WTC11 (cell line): ENCODE data around the gene TFEB. TPM values are rescaled to one million over a fixed set of nuclear protein-coding genes. Genes with fewer than 3 reads are reported as not detected.
A peak's percentile ranks its signal among the peaks of the same experiment; 100 is the strongest.

Source experiments
- ATAC-seq: fragments of 200-7000 bp; cut with Tn5 transposase; 2 replicates; pipeline ENCODE4 v1.10.0; 2021; ENCODE audit warnings: mild to moderate bottlenecking, moderate library complexity
- CTCF ChIA-PET: fragments of 300-600 bp; sonication (Branson Sonifier 250); formaldehyde crosslinking; loops from one replicate; lab custom pipeline; 2021; ENCODE audit warnings: antibody characterized with exemption; lab: Charles Lee
- POLR2A ChIA-PET: fragments of 350-600 bp; sonication (Branson Sonifier 250); formaldehyde crosslinking; loops from one replicate; lab custom pipeline; 2021; ENCODE audit warnings: antibody characterized with exemption; lab: Charles Lee
- DNase-seq: peaks from one replicate; pipeline ENCODE4 v3.0.0; 2021; ENCODE audit warnings: low spot score
- H3K27ac Mint-ChIP-seq: 2 replicates; pipeline ENCODE4 v1.8.0; 2021; ENCODE audit warnings: mixed read lengths
- H3K27me3 Mint-ChIP-seq: 2 replicates; pipeline ENCODE4 v1.8.0; 2021; ENCODE audit warnings: low read depth, mild to moderate bottlenecking, moderate library complexity, mixed read lengths
- H3K36me3 Mint-ChIP-seq: 2 replicates; pipeline ENCODE4 v1.8.0; 2021; ENCODE audit warnings: mixed read lengths
- H3K4me1 Mint-ChIP-seq: 2 replicates; pipeline ENCODE4 v1.8.0; 2022; ENCODE audit warnings: mixed read lengths
- H3K4me3 Mint-ChIP-seq: 2 replicates; pipeline ENCODE4 v1.8.0; 2021; ENCODE audit warnings: mild to moderate bottlenecking, moderate library complexity, mixed read lengths
- H3K9me3 Mint-ChIP-seq: 2 replicates; pipeline ENCODE4 v1.8.0; 2021; ENCODE audit warnings: mixed read lengths
- CREB1 ChIP-seq: sonication (generic); formaldehyde crosslinking; IDR thresholded peaks from 2 replicates; pipeline ENCODE4 v1.8.0; 2023; ENCODE audit warnings: mild to moderate bottlenecking, missing genetic modification reagents
- ELF4 ChIP-seq: sonication (generic); formaldehyde crosslinking; IDR thresholded peaks from 2 replicates; pipeline ENCODE4 v1.8.1; 2022; ENCODE audit warnings: low read depth, mild to moderate bottlenecking, moderate library complexity, missing genetic modification reagents
- FOXK1 ChIP-seq: sonication (generic); formaldehyde crosslinking; IDR thresholded peaks from 2 replicates; pipeline ENCODE4 v1.8.0; 2022; ENCODE audit warnings: mild to moderate bottlenecking, moderate library complexity, missing genetic modification reagents
- NR1H2 ChIP-seq: sonication (generic); formaldehyde crosslinking; IDR thresholded peaks from 2 replicates; pipeline ENCODE4 v1.9.0; 2021; ENCODE audit warnings: mild to moderate bottlenecking, moderate library complexity, missing genetic modification reagents
- NR3C1 ChIP-seq: sonication (generic); formaldehyde crosslinking; conservative IDR thresholded peaks from 2 replicates; pipeline ENCODE4 v1.8.1; 2023; ENCODE audit warnings: low read depth, mild to moderate bottlenecking, missing genetic modification reagents
- RELA ChIP-seq: sonication (generic); formaldehyde crosslinking; IDR thresholded peaks from 2 replicates; pipeline ENCODE4 v1.8.1; 2022; ENCODE audit warnings: missing genetic modification reagents, mild to moderate bottlenecking, borderline replicate concordance
- SMAD4 ChIP-seq: sonication (generic); formaldehyde crosslinking; IDR thresholded peaks from 2 replicates; pipeline ENCODE4 v1.8.0; 2022; ENCODE audit warnings: mild to moderate bottlenecking, missing genetic modification reagents
- total RNA-seq: library from RNA; stranded (reverse); gene quantifications from 3 replicates; pipeline ENCODE4 v1.2.3, GENCODE V29; 2021
- TF ChIP-seq, protein P1 (sequence below): sonication (generic); formaldehyde crosslinking; IDR thresholded peaks from 2 replicates; pipeline ENCODE4 v1.8.0; 2022; ENCODE audit warnings: mild to moderate bottlenecking, missing genetic modification reagents
- TF ChIP-seq, protein P2 (sequence below): sonication (generic); formaldehyde crosslinking; IDR thresholded peaks from 2 replicates; pipeline ENCODE4 v1.8.0; 2022; ENCODE audit warnings: mild to moderate bottlenecking, missing genetic modification reagents
- TF ChIP-seq, protein P3 (sequence below): sonication (generic); formaldehyde crosslinking; IDR thresholded peaks from 2 replicates; pipeline ENCODE4 v1.8.1; 2022; ENCODE audit warnings: mild to moderate bottlenecking, missing genetic modification reagents, moderate library complexity, borderline replicate concordance
- TF ChIP-seq, protein P4 (sequence below): sonication (generic); formaldehyde crosslinking; conservative IDR thresholded peaks from 2 replicates; pipeline ENCODE4 v1.8.1; 2022; ENCODE audit warnings: mild to moderate bottlenecking, missing genetic modification reagents
- TF ChIP-seq, protein P5 (sequence below): sonication (generic); formaldehyde crosslinking; conservative IDR thresholded peaks from 2 replicates; pipeline ENCODE4 v1.8.1; 2023; ENCODE audit warnings: mild to moderate bottlenecking, low read depth, missing genetic modification reagents, moderate library complexity
- TF ChIP-seq, protein P6 (sequence below): sonication (generic); formaldehyde crosslinking; IDR thresholded peaks from 2 replicates; pipeline ENCODE4 v1.8.1; 2023; ENCODE audit warnings: mild to moderate bottlenecking, missing genetic modification reagents
- TF ChIP-seq, protein P7 (sequence below): sonication (generic); formaldehyde crosslinking; IDR thresholded peaks from 2 replicates; pipeline ENCODE4 v1.8.0; 2023; ENCODE audit warnings: missing genetic modification reagents, mild to moderate bottlenecking, borderline replicate concordance

The TFEB gene
- total RNA-seq, 1 experiment from 2014 or later: 3.9 TPM

DNA sequence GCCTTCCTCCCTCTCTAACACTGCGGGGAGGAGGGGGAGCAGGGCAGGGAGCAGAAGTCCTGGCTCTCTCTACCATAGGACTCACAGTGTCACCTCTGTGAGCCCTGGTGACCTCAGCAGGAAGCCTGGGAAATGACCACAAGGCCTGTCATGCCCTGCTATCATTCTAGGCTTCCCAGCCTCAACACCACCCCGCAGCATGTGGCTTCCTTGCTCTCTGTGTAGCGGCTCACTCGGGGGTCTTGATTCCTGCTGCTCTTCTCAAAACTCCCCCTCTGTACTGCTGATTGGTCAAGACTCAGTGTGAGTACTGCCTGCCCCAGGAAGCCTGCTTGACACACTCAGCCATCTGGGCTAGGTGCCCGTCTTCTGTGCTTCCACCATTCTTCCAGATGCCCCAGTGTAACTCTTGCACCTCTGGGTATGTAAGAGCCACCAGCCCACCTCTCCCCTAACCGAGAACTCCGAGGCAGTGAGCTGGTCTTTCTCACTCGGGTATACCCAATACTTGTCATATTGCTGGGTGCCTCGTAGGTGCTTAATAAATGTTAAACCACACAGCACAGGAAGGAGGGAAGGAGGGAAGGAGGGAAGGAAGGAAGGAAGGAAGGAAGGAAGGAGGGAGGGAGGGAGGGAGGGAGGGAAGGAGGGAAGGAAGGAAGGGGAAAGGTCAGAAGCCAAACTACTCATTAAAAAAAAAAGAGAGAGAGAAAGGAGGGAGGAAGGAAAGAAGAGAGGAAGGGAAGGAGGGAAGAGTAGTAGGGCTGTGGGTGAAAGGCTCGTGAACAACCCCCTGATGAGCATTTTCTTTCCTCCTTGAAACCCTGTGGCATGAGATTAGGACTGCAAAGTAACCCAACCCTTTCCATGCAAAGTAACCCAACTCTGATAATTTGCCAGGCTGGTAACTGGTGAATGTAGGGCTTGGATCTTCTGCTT, 92.2 kb downstream of the TFEB start (continued):
- TF ChIP-seq, protein P1, sequence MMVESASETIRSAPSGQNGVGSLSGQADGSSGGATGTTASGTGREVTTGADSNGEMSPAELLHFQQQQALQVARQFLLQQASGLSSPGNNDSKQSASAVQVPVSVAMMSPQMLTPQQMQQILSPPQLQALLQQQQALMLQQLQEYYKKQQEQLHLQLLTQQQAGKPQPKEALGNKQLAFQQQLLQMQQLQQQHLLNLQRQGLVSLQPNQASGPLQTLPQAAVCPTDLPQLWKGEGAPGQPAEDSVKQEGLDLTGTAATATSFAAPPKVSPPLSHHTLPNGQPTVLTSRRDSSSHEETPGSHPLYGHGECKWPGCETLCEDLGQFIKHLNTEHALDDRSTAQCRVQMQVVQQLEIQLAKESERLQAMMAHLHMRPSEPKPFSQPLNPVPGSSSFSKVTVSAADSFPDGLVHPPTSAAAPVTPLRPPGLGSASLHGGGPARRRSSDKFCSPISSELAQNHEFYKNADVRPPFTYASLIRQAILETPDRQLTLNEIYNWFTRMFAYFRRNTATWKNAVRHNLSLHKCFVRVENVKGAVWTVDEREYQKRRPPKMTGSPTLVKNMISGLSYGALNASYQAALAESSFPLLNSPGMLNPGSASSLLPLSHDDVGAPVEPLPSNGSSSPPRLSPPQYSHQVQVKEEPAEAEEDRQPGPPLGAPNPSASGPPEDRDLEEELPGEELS (CRISPR knock-in tag): no peak
- TF ChIP-seq RELA (CRISPR knock-in tag): no peak
- TF ChIP-seq, protein P2, sequence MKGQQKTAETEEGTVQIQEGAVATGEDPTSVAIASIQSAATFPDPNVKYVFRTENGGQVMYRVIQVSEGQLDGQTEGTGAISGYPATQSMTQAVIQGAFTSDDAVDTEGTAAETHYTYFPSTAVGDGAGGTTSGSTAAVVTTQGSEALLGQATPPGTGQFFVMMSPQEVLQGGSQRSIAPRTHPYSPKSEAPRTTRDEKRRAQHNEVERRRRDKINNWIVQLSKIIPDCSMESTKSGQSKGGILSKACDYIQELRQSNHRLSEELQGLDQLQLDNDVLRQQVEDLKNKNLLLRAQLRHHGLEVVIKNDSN (CRISPR knock-in tag): no peak

DNA sequence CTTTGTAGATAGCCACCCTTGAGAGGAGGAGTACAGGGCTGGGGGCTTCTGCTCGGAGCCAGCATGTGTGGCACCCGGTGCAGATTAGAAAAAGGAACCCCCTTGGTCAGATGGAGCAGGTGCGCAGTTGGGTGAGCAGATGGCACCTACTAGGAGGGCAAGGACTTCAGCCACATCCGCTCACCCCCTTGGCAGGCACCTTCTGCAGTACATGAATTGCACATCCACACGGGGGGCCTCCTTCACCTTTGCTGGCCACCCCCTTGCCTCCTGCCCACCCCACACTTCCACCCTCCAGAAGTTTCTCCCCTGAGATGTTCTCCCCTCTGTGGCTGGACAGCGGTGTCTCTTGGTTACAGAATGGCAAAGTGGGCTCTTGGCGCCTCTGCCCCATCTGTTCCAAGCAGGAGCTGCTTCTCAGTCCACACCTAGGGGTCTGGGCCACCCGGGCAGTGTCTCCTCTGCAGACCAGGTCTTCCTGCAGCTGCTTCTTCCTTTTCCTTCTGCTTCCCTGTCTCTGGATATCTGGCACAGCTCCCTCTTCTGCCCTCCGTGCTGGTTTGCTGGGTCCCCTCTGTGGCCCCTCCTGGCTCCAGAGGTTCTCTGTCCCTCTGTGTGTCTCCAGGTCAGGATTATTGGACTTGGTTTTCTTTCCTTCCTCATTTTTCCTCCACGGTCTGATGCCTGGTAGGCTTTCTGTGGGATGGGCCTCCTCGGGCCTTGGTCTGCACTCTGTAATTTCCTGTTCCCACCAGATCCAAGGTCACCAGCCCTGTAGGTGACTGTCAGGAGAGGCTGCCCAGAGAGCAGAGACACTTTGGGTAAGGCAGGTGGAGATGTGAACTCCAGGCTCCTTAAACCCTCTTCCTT, 93.1 kb downstream of the TFEB start:
- TF ChIP-seq, protein P3, sequence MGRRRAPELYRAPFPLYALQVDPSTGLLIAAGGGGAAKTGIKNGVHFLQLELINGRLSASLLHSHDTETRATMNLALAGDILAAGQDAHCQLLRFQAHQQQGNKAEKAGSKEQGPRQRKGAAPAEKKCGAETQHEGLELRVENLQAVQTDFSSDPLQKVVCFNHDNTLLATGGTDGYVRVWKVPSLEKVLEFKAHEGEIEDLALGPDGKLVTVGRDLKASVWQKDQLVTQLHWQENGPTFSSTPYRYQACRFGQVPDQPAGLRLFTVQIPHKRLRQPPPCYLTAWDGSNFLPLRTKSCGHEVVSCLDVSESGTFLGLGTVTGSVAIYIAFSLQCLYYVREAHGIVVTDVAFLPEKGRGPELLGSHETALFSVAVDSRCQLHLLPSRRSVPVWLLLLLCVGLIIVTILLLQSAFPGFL: no peak
- H3K27ac Mint-ChIP-seq: no peak overlapping the region
- H3K4me3 Mint-ChIP-seq: no peak overlapping the region
- no peak for DNase-seq
- ChIA-PET POLR2A (interaction anchor here (0.5 kb wide), 1 partner anchor 108 kb away, joined by 5 read pairs; no protein-coding TSS in a partner anchor), CTCF (no interaction called here)
- no peaks in the 10 kb centered on the region for H3K9me3 Mint-ChIP-seq
- H3K27me3 Mint-ChIP-seq: peaks cover 21% of the 10 kb centered on the region
- peaks cover 71% of the 10 kb centered on the region for H3K4me1 Mint-ChIP-seq
- peaks cover 25% of the 10 kb centered on the region for H3K36me3 Mint-ChIP-seq
- no peak for ATAC-seq

DNA sequence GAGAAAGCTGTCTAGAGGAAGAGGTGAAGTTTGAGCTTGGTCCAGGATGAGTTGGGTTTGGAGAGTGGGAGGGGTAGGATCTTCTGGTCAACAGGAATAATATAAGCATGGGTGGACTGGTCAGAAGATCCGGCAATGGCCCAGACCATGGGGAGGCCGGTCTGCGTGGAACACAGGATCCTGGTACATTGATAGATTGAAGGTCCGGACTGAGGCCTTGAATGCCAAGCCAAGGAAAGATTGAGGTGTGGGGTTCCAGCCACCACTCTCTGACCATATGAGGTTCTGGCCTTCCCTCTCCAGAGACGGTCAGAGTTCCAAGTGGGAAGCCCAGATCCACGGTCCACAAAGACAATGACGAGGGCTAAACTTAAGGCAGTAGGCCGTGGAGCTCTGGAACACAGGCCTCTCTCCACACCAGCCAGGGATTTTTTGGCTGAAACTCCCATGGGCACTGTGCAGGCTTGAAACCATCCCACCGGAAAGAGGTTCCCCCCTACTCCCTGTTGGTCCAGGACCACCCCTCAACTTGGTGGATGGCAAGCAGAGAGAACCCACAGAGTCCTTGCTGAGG, 94.0 kb downstream of the TFEB start:
- Mint-ChIP-seq H3K36me3 (peaks cover 20% of the 10 kb centered on the region), H3K4me3 (0 out of 2 replicates have a peak overlapping the region, but pooled peaks have one; percentile 10)

More for the DNA sequence above, 94.0 kb downstream of the TFEB start:
- ATAC-seq (no peak), DNase-seq (no peak)
- Mint-ChIP-seq H3K27me3 (peaks cover 25% of the 10 kb centered on the region), H3K27ac (no peak overlapping the region), H3K9me3 (no peaks in the 10 kb centered on the region), H3K4me1 (peaks cover 74% of the 10 kb centered on the region)
- CTCF ChIA-PET: no interaction called here
- POLR2A ChIA-PET: no interaction called here
- no peak for TF ChIP-seq NR1H2 (CRISPR knock-in tag)
- no peak for TF ChIP-seq FOXK1
- no peak for TF ChIP-seq ELF4
- TF ChIP-seq NR3C1 (CRISPR knock-in tag): no peak
- TF ChIP-seq, protein P4, sequence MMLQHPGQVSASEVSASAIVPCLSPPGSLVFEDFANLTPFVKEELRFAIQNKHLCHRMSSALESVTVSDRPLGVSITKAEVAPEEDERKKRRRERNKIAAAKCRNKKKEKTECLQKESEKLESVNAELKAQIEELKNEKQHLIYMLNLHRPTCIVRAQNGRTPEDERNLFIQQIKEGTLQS: no peak
- no peak for TF ChIP-seq SMAD4 (CRISPR knock-in tag)
- TF ChIP-seq CREB1 (CRISPR knock-in tag): no peak
- TF ChIP-seq, protein P5, sequence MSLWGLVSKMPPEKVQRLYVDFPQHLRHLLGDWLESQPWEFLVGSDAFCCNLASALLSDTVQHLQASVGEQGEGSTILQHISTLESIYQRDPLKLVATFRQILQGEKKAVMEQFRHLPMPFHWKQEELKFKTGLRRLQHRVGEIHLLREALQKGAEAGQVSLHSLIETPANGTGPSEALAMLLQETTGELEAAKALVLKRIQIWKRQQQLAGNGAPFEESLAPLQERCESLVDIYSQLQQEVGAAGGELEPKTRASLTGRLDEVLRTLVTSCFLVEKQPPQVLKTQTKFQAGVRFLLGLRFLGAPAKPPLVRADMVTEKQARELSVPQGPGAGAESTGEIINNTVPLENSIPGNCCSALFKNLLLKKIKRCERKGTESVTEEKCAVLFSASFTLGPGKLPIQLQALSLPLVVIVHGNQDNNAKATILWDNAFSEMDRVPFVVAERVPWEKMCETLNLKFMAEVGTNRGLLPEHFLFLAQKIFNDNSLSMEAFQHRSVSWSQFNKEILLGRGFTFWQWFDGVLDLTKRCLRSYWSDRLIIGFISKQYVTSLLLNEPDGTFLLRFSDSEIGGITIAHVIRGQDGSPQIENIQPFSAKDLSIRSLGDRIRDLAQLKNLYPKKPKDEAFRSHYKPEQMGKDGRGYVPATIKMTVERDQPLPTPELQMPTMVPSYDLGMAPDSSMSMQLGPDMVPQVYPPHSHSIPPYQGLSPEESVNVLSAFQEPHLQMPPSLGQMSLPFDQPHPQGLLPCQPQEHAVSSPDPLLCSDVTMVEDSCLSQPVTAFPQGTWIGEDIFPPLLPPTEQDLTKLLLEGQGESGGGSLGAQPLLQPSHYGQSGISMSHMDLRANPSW (CRISPR knock-in tag): no peak
- TF ChIP-seq, protein P6, sequence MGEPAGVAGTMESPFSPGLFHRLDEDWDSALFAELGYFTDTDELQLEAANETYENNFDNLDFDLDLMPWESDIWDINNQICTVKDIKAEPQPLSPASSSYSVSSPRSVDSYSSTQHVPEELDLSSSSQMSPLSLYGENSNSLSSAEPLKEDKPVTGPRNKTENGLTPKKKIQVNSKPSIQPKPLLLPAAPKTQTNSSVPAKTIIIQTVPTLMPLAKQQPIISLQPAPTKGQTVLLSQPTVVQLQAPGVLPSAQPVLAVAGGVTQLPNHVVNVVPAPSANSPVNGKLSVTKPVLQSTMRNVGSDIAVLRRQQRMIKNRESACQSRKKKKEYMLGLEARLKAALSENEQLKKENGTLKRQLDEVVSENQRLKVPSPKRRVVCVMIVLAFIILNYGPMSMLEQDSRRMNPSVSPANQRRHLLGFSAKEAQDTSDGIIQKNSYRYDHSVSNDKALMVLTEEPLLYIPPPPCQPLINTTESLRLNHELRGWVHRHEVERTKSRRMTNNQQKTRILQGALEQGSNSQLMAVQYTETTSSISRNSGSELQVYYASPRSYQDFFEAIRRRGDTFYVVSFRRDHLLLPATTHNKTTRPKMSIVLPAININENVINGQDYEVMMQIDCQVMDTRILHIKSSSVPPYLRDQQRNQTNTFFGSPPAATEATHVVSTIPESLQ (CRISPR knock-in tag): no peak
- TF ChIP-seq, protein P7, sequence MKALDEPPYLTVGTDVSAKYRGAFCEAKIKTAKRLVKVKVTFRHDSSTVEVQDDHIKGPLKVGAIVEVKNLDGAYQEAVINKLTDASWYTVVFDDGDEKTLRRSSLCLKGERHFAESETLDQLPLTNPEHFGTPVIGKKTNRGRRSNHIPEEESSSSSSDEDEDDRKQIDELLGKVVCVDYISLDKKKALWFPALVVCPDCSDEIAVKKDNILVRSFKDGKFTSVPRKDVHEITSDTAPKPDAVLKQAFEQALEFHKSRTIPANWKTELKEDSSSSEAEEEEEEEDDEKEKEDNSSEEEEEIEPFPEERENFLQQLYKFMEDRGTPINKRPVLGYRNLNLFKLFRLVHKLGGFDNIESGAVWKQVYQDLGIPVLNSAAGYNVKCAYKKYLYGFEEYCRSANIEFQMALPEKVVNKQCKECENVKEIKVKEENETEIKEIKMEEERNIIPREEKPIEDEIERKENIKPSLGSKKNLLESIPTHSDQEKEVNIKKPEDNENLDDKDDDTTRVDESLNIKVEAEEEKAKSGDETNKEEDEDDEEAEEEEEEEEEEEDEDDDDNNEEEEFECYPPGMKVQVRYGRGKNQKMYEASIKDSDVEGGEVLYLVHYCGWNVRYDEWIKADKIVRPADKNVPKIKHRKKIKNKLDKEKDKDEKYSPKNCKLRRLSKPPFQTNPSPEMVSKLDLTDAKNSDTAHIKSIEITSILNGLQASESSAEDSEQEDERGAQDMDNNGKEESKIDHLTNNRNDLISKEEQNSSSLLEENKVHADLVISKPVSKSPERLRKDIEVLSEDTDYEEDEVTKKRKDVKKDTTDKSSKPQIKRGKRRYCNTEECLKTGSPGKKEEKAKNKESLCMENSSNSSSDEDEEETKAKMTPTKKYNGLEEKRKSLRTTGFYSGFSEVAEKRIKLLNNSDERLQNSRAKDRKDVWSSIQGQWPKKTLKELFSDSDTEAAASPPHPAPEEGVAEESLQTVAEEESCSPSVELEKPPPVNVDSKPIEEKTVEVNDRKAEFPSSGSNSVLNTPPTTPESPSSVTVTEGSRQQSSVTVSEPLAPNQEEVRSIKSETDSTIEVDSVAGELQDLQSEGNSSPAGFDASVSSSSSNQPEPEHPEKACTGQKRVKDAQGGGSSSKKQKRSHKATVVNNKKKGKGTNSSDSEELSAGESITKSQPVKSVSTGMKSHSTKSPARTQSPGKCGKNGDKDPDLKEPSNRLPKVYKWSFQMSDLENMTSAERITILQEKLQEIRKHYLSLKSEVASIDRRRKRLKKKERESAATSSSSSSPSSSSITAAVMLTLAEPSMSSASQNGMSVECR: no peak
